H1 (cell line): ENCODE results near the gene IGFBP4. TPM values are rescaled to one million over a fixed set of nuclear protein-coding genes. Genes with fewer than 3 reads are reported as not detected.

Source experiments
- TAF7 ChIP-seq: optimal IDR thresholded peaks from 2 replicates; pipeline ENCODE3; 2011; ENCODE audit warnings: low read depth, mild to moderate bottlenecking, inconsistent platforms, low read length, moderate library complexity, borderline replicate concordance
- polyA plus RNA-seq, 7 experiments: library from polyadenylated mRNA; depleted of rRNA in 3 of 7; stranded (reverse) in 5 of 7; unstranded in 2 of 7; fragments of >200 nt in 5 of 7; fragments of 200-250 nt in 2 of 7; gene quantifications; 1 replicate in 5 of 7; 2 replicates in 1 of 7; 4 replicates in 1 of 7; pipeline versions ENCODE4 v1.2.1 to v1.2.3, GENCODE V29; 2011 to 2013; ENCODE audit warnings: missing spikeins in 2 of 7, mixed read lengths in 2 of 7
- total RNA-seq: library from RNA; stranded (reverse); fragmentation: NEBNext Ultra II Directional; extraction: Animal tissue kit (Norgen Biotek cat#: 25700); gene quantifications from 2 replicates; pipeline ENCODE4 v1.2.1, GENCODE V29; 2021

The IGFBP4 gene
- total and polyA plus RNA-seq, 2 of the 8 experiments (the other 6 are each of a cell fraction or from before 2014, with no cell fraction given), result 85.5 to 105 TPM

GRCh38 chr17:40459636-40460603 lies 16.7 kb downstream of the IGFBP4 start (continued):
- no peak for TF ChIP-seq TAF7
